Activated CD8-positive, alpha-beta memory T cell treated with anti-CD3 and anti-CD28 coated beads for 4 hours (primary cell): ENCODE data around the gene EXO5.
"Not testable (repeated sequence)": the region's sequence is repeated elsewhere in the genome, so short reads cannot be mapped to it uniquely, and the experiment has no call there.

Experiments
- DNase-seq, 2 donors: peaks; one replicate each; pipeline ENCODE4 v3.0.0-alpha.2; 2020; ENCODE audit warnings: low read depth in 2 of 2

The EXO5 gene

GRCh38 chr1:40508375-40509341, at the start of gene EXO5:
EXO5 (plus strand) TSS chr1:40508767; CDS start chr1:40514545, 5,778 bp downstream.
- DNase-seq, result peak; percentile 73 to 79

- no peak for DNase-seq
These were observed 45.5 kb upstream of the EXO5 start for GRCh38 chr1:40462956-40463590.

GRCh38 chr1:40469327-40469726, 39.2 kb upstream of the EXO5 start:
- DNase-seq, result no peak

GRCh38 chr1:40475268-40475667, 33.3 kb upstream of the EXO5 start:
- no peak for DNase-seq

- DNase-seq, result peak; percentile 47 to 58
These were observed 31.5 kb upstream of the EXO5 start, which contains the start of gene ZFP69 for GRCh38 chr1:40476924-40477677. ZFP69 (plus strand) TSS chr1:40477290; CDS start chr1:40479362, 2,072 bp downstream.

- DNase-seq, result no peak
These were observed 30.9 kb upstream of the EXO5 start for GRCh38 chr1:40477678-40478053.

- no peak for DNase-seq
These were observed 30.3 kb upstream of the EXO5 start for GRCh38 chr1:40478276-40478675.

GRCh38 chr1:40479156-40479555, 29.4 kb upstream of the EXO5 start:
- DNase-seq, result no peak

GRCh38 chr1:40495315-40495903, 13.2 kb upstream of the EXO5 start:
- no peak for DNase-seq

- DNase-seq, result not testable (repeated sequence)
These were observed 5.9 kb upstream of the EXO5 start for GRCh38 chr1:40502651-40503050.

GRCh38 chr1:40507973-40508372, 594 bp upstream of the EXO5 start:
- no peak for DNase-seq

GRCh38 chr1:40519517-40519916, 10.9 kb downstream of the EXO5 start:
- DNase-seq, result no peak

GRCh38 chr1:40530735-40531380, 22.3 kb downstream of the EXO5 start:
- no peak for DNase-seq

- DNase-seq, result peak; percentile 74 to 79
These were observed 23.0 kb downstream of the EXO5 start, which contains the start of gene ZNF684 for GRCh38 chr1:40531381-40532061. ZNF684 (plus strand) TSS chr1:40531637; CDS start chr1:40533167, 1,530 bp downstream.

GRCh38 chr1:40532062-40532389, 23.5 kb downstream of the EXO5 start:
- DNase-seq, result no peak

- no peak for DNase-seq
These were observed 24.4 kb downstream of the EXO5 start for GRCh38 chr1:40532844-40533424.

GRCh38 chr1:40534589-40534988, 26.0 kb downstream of the EXO5 start:
- no peak for DNase-seq

GRCh38 chr1:40535732-40536131, 27.2 kb downstream of the EXO5 start:
- no peak for DNase-seq

- no peak for DNase-seq
These were observed 30.8 kb downstream of the EXO5 start for GRCh38 chr1:40539338-40539737.

- DNase-seq, result no peak
These were observed 38.4 kb downstream of the EXO5 start for GRCh38 chr1:40546957-40547356.
